ENCODE measurements around the gene CCNL1.
"Not testable (repeated sequence)": the region's sequence is repeated elsewhere in the genome, so short reads cannot be mapped to it uniquely, and the experiment has no call there.

The CCNL1 gene

DNA sequence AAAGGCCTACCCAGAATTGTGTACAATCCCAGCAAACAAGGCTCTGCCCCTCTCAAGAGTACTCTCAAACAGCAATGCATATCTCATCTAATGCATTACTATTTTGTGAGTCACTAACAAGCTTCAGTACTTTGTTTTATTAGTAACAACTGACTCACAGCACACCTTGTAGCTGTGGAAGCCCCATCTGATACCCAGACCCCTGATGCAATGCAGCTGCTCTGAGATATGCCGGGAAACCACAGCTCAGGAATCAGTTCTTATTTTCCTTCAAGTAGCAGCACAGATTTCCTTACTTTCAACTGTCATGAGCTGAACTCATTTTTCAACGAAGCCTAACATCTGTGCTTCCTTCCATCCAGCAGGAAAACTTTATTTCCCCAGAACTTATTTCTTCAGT is 37.8 kb downstream of the CCNL1 start:
- no peak for DNase-seq

- DNase-seq: no peak
Observed at GRCh38 chr3:157121522-157121921, 38.4 kb downstream of the CCNL1 start.

DNA sequence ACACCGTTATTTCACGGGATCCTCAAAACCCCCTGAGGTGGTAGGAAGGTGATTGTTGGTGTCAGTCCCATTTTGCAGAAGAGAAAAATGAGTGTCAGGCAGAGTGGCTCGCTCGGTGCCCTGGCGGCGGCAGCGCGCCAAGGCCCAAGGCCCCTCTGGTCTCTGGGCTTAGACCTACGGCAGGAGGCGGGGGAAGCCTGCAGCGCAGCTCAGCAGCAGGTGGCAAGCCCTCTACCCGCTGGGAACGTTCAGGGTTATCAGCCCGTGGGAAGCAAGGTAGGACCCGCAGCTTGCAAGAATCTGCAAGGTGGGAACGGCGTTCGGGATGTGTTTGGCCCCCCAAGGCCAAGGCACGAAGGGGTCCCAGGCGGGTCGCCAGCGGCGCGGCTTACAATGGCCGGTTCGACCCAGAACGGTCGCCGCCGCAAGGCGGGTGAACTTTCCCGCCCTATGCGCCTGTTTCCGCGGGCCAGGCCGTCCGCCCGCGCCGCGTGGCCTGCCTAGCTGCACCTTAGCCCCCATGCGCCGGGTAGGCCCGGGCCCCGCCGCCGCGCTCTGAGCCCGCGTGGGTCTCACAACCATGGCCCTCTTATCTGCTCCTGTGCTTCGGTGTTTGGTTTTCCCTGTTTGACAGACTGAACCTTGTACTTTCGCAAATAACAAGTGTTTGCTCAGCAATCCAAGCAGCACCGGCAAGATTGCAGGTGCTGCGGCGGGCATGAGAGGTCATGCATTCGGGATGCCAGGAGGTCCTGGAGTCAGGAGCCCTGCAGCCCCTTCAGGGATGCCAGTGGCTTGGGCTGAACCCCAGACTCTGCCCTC is 39.7 kb downstream of the CCNL1 start:
- DNase-seq: no peak

- DNase-seq: no peak
Observed at GRCh38 chr3:157119369-157119951, 40.5 kb downstream of the CCNL1 start.

DNA sequence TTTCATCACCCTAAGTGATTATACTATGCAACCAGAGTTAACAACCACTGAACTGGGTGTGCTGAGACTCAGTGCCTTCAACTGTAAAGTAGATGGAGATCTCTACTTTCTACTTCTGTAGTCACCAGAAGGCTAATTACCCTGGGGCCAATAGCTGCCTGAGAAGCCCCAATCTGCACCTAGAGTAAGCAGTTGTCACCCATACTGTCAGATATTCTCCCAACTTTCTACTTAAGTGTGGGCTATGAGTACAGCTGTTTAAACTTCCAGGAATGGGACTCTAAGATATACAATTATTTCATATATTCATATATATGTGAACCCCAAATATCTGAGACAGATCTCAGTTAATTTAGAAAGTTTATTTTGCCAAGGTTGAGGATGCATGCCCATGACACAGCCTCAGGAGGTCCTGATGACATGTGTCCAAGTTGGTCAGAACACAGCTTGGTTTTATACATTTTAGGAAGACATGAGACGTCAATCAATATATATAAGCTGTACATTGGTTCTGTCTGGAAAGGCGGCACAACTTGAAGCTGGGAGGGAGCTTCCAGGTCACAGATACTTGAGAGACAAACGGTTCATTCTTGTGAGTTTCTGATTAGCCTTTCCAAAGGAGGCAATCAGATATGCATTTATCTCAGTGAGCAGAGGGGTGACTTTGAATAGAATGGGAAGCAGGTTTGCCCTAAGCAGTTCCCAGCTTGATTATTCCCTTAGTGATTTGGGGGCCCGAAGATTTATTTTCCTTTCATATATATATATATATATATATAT is 41.9 kb downstream of the CCNL1 start:
- DNase-seq: no peak

DNA sequence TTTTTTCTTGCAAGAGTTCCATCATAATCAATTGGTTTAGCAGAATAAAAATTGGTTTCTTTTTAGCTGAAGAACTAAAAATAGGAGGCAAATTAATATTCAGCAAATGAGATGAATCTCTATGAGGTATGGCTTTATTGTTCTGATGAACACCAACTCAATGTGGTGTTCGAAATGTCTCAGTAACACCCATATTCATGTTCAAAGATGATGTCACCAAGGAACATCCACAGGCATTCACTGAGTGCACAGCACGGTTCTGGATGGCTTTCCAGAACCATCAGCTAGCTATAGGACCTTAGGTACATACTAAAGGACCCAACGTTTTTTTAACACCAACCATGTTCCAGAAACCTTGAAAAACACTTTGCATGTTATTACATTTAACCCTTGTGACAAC is 42.7 kb downstream of the CCNL1 start:
- DNase-seq: no peak

- no peak for DNase-seq
Observed at GRCh38 chr3:157116017-157116416, 43.9 kb downstream of the CCNL1 start.

DNA sequence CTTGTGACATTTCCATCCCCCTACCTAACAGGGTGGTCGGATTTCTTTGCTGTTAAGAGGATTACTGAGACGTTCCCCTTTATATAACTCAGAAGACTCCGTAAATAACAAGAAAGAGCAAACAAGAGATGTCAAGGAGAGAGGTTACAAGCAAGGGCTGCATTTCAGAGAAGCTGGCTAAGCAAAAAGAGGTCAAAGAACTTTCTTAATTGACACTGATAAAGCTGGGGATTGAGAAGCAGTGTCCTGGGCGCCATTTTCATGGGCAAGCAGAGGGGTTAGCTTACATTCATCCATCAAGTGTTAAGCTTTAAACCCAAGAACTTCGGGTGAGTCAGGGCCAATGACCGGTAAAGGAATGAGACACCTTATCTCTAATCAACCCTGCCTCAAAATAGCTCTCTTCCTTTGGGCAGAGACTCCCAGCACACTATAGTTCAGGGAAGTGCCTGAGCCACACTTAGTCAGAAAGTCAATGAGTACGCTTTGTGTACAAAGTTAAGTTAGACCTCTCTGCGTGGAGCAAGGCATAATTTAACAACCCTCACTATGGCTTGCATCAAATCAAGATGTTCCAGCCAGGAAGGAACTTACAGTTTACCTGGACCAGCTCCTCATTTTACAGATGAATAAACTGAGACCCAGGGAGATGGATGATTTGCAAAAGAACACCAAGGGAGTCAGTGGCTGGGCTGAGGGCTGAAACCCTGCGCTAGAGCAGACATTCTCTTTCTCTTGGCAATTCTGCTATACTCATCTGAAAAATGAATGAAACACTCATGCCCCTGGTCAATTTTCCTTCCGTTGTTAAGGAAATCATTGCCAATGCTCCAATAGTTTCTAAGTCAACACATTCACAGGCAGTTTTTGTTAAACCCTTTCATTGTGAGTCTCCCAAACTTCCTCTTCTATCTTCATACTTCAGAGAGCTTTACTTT is 44.6 kb downstream of the CCNL1 start:
- no peak for DNase-seq

- no peak for DNase-seq
Observed at GRCh38 chr3:157113832-157114505, 46.0 kb downstream of the CCNL1 start.

DNA sequence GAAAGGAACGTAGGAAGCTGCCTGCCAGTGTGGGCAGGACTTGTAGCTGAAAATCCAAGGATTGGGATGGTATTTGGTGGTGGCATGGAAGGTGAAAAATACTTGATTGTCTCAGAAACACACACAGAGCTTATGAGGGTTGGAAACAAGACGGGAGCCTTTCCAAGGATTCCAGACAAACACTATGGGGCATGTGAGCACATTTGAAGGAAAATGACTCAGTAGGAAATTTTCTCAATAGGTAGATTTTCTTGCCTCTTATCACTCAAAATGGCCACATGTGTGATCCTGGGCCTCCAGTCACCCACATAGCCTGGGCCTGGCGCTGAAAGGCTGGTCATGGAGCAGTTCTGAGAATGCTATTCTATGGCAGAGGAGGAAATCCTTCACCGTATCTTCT is 47.4 kb downstream of the CCNL1 start:
- DNase-seq: no peak

DNA sequence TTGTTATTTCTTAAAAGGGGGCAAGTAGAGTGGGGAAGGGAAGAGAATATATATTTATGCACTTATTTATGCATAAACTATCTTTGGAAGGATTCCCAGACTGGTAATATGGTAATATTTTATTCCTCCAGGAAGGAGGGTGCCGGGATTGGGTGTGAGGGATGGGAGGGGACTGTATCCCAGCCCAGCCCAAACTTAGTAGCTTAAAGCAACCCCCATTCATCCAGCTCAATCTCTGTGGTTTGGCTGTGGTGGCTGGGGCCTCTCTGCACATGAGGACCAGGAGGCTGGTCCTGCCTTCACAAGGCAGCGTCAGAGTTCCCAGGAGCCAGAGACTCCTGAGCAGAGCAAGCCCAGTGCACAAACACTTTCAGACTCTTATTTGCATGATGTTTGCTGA is 48.4 kb downstream of the CCNL1 start:
- DNase-seq: no peak

DNA sequence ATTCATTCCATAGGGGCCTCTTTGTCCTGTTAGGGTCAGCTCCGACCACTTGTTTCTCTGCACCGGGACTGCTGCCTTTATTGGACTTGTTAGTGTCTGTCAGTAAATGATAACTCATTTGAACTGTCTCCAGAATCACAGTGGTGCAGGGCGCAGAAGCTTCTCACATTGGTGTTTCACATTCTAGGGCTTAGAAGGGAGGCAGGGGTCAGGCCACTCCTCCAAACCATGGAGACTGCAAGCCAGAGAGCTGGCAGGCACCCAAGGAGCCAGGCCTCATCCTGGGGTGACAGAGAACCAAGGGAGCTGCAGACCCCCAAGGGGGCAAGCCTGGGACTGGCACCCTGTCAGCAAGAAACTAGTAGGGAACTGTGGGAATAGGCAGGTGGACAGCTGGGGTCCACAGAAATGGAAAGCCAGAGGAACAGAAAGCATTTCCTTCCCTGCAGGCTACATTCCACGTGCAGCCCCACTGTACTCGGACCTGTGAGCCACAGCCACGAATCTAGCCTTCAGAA is 49.1 kb downstream of the CCNL1 start:
- DNase-seq: no peak

DNA sequence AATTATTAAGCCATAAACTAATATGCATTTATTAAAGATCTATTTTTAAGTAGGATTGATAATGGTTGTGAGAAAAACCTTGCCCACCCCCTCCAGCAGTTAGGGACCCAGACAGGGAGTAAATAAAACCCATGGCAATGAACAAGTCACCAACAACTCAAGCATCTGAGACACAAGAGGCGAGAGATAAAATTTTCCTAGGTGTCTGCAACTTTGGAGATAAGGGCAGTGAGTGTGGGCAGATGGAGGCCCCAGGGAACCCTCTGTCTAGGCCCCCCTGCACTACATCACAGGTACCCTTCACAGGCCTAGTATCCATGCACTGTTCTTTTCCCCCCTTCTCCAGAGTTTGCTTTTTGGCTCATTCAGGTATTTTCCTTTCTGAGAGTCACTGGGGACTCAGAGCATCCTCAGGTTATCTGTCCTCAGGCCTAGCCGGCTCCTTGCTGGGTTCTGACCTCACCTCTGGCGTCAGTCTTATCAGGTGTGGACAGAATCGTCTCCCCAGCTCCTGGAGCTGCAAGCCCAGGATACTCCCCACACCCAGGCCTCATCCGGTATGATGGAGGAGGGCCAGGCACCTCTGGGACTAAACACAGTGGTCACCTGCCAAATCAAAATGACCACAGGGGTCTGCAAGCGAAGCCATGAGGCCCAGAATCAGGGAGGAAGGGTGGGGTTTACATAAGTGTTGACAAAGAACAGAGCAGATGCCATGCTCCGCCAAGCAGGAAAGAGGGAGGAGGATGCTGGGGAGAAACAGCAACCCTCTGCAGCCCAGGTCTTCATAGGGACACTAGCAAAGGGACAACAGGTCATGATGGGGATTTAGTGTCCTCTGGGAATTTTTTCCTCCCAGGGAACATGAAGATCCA is 50.4 kb downstream of the CCNL1 start:
- no peak for DNase-seq

DNA sequence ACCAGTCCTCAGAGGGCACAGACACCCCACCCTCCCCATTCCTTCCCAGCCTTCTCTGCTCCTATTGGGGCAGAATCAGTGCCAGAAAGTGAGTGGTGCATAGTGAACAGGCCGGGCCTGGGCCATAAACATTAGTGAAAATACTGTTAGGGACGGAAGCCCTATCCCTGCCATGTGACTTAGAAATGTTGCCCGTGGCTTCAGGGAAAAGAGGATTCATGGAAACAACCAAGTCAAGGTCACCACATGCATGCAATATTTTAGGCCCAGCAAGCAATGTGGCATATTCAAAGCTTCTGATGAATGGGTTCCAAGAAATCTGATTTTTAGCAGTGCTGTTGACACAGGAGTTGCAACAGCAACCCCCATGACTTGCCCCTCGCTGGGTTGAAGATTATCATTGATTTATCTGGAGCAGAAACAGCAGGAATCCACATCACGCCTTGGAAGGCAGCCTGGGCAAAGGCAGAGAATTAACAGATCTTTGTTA is 52.3 kb downstream of the CCNL1 start:
- no peak for DNase-seq

DNA sequence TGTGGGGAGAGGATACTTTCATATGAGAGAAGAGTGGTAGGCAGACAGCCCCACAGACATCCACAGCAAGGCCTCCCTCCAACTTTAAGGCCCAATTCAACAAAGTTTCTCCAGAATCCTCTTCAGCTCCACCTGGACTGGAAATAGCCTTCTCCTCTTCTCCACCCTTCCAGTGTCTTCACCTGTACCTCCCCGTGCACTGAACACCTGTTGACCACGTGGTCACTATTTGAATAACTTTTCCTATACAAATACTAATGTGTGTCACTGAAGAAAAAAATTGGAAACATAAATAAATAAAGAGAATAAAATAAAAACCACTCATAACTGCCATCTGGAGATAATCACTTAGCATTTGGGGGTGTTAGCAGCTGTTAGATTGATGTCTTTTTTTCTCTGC is 52.9 kb downstream of the CCNL1 start:
- no peak for DNase-seq

- no peak for DNase-seq
Observed at GRCh38 chr3:157104928-157105652, 54.9 kb downstream of the CCNL1 start.

- no peak for DNase-seq
Observed at GRCh38 chr3:157104521-157104920, 55.4 kb downstream of the CCNL1 start.

GRCh38 chr3:157103860-157104259 is 56.1 kb downstream of the CCNL1 start:
- no peak for DNase-seq

- no peak for DNase-seq
Observed at GRCh38 chr3:157103280-157103679, 56.7 kb downstream of the CCNL1 start.

GRCh38 chr3:157102595-157102994 is 57.4 kb downstream of the CCNL1 start:
- not testable (repeated sequence) for DNase-seq
